Pericardium fibroblast (primary cell): ENCODE results near the gene ASAH2B. TPM values are rescaled to one million over a fixed set of nuclear protein-coding genes. Genes with fewer than 3 reads are reported as not detected.

Source experiments
- total RNA-seq: library from RNA; depleted of rRNA; stranded (reverse); fragments of >200 nt; gene quantifications from 2 replicates; pipeline ENCODE4 v1.2.3, GENCODE V29; 2015

The ASAH2B gene
- 1.1 and 2.7 TPM in 2 replicates for total RNA-seq

DNA sequence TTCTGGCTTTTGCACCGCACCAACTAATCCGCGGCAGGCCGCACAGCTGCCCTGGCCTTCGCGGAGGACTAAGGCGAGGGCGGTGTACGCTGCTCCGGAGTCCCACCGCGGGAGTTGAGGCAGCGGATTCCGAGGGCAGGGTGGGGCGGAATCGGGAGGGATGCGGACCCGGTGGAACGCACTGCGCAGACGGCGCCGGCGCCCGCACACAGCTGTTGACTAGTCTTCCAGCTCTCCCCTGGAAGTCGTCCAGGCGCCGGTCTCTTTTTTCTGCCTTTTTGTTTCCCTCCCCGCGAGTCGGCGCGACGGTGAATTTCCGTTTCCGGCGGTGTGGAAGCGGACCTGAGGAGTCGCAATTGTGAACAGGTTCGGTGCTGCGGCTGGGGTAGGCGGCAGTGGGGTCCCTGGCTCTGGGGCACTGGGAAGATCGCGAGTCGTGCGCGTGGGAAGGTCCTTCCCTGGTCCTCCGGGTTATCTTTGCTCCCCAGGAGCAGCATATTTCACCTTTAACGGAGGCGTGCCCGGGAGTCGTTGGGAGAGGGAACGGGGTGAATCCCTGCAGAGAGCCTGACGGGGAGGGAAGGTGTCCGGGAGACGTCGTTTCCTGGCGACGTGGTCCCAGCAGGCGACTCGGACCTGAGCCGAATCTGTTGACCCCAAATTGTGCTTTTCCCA lies at the start of gene ASAH2B:
TSS of gene ASAH2B (plus strand) at position 319 of the 675 bp plus-strand sequence. CDS start 5,195 bp downstream, outside the sequence.

Other genes starting within 250 kb of the ASAH2B start
- gene SGMS1, start 116.0 kb upstream of the ASAH2B start, total RNA-seq, result 28.8 and 74.8 TPM in 2 replicates
- not detected in 2 replicates for gene A1CF, start 145.7 kb downstream of the ASAH2B start, total RNA-seq